ENCODE measurements around the gene MRPS12. TPM values are rescaled to one million over a fixed set of nuclear protein-coding genes. Genes with fewer than 3 reads are reported as not detected.
A peak's percentile ranks its signal among the peaks of the same experiment; 100 is the strongest.

The MRPS12 gene
- total RNA-seq, 2 experiments from 2014 or later, result 62.0 to 73.7 TPM

- Mint-ChIP-seq H3K9me3 (ENCODE audit: low read depth) (no peaks in the 10 kb centered on the region), H3K36me3 (peaks cover 28% of the 10 kb centered on the region), H3K27me3 (no peaks in the 10 kb centered on the region), H3K27ac (peak overlapping the region; percentile 92), H3K4me1 (peaks cover 40% of the 10 kb centered on the region), H3K4me3 (peak overlapping the region; percentile 97)
- no peak for DNase-seq
- no peak for ATAC-seq
- CTCF ChIA-PET, result interaction anchor here (0.6 to 4.0 kb wide), 10 partner anchors 13 to 581 kb away, joined by 3 to 34 read pairs (median 4); partner anchors contain the start of genes FAM98C, MRPS12 and SARS2
Measured at GRCh38 chr19:38900202-38900629, 30.5 kb upstream of the MRPS12 start.

GRCh38 chr19:38900743-38901190, 30.0 kb upstream of the MRPS12 start:
- ATAC-seq (no peak), DNase-seq (no peak)
- no peaks in the 10 kb centered on the region for H3K9me3 Mint-ChIP-seq (ENCODE audit: low read depth)
- H3K27me3 Mint-ChIP-seq, result no peaks in the 10 kb centered on the region
- H3K4me3 Mint-ChIP-seq, result peak overlapping the region; percentile 97
- H3K27ac Mint-ChIP-seq, result peak overlapping the region; percentile 54
- H3K36me3 Mint-ChIP-seq, result peaks cover 31% of the 10 kb centered on the region
- peaks cover 40% of the 10 kb centered on the region for H3K4me1 Mint-ChIP-seq
- CTCF ChIA-PET, result interaction anchor here (0.6 to 4.0 kb wide), 9 partner anchors 13 to 355 kb away, joined by 3 to 34 read pairs (median 5); partner anchors contain the start of genes MRPS12 and SARS2

- Mint-ChIP-seq H3K36me3 (peaks cover 34% of the 10 kb centered on the region), H3K4me3 (peak overlapping the region; percentile 21), H3K27me3 (no peaks in the 10 kb centered on the region), H3K9me3 (ENCODE audit: low read depth) (no peaks in the 10 kb centered on the region), H3K27ac (peak overlapping the region; percentile 14), H3K4me1 (peaks cover 40% of the 10 kb centered on the region)
- DNase-seq (no peak), ATAC-seq (no peak)
- CTCF ChIA-PET, result interaction anchor here (1.0 to 4.0 kb wide), 4 partner anchors 14 to 268 kb away, joined by 3 to 34 read pairs (median 5); partner anchors contain the start of genes MRPS12 and SARS2
Measured at GRCh38 chr19:38901683-38902082, 29.1 kb upstream of the MRPS12 start.

GRCh38 chr19:38904581-38905539, 25.9 kb upstream of the MRPS12 start:
- H3K27me3 Mint-ChIP-seq, result no peaks in the 10 kb centered on the region
- CTCF ChIA-PET, result interaction anchor here (1.3 to 1.4 kb wide), 2 partner anchors 17 to 25 kb away, joined by 6 to 9 read pairs; partner anchors contain the start of genes MRPS12 and SARS2
- no peak overlapping the region for H3K4me3 Mint-ChIP-seq
- H3K36me3 Mint-ChIP-seq, result peaks cover 54% of the 10 kb centered on the region
- DNase-seq (no peak), ATAC-seq (no peak)
- H3K9me3 Mint-ChIP-seq (ENCODE audit: low read depth), result peaks cover 4% of the 10 kb centered on the region
- no peak overlapping the region for H3K27ac Mint-ChIP-seq
- peaks cover 27% of the 10 kb centered on the region for H3K4me1 Mint-ChIP-seq

GRCh38 chr19:38905620-38906019, 25.1 kb upstream of the MRPS12 start:
- ATAC-seq (no peak), DNase-seq (no peak)
- peaks cover 53% of the 10 kb centered on the region for H3K36me3 Mint-ChIP-seq
- H3K4me1 Mint-ChIP-seq, result peaks cover 22% of the 10 kb centered on the region
- no peak overlapping the region for H3K27ac Mint-ChIP-seq
- no peaks in the 10 kb centered on the region for H3K27me3 Mint-ChIP-seq
- peaks cover 4% of the 10 kb centered on the region for H3K9me3 Mint-ChIP-seq (ENCODE audit: low read depth)
- CTCF ChIA-PET, result interaction anchor here (1.3 to 1.8 kb wide), 4 partner anchors 18 to 136 kb away, joined by 3 to 9 read pairs (median 5); partner anchors contain the start of genes MRPS12 and SARS2
- H3K4me3 Mint-ChIP-seq, result no peak overlapping the region

- Mint-ChIP-seq H3K27ac (no peak overlapping the region), H3K4me1 (peaks cover 11% of the 10 kb centered on the region), H3K4me3 (no peak overlapping the region), H3K27me3 (no peaks in the 10 kb centered on the region), H3K9me3 (ENCODE audit: low read depth) (peaks cover 4% of the 10 kb centered on the region), H3K36me3 (peaks cover 47% of the 10 kb centered on the region)
- no peak for ATAC-seq
- CTCF ChIA-PET, result interaction anchor here (1.8 to 2.1 kb wide), 2 partner anchors 20 to 50 kb away, joined by 3 to 9 read pairs; no protein-coding TSS in a partner anchor
- no peak for DNase-seq
Measured at GRCh38 chr19:38907227-38907626, 23.5 kb upstream of the MRPS12 start.

- DNase-seq (no peak), ATAC-seq (no peak)
- Mint-ChIP-seq H3K9me3 (ENCODE audit: low read depth) (peaks cover 4% of the 10 kb centered on the region), H3K27ac (no peak overlapping the region), H3K4me3 (no peak overlapping the region), H3K36me3 (peaks cover 46% of the 10 kb centered on the region), H3K27me3 (no peaks in the 10 kb centered on the region), H3K4me1 (peaks cover 15% of the 10 kb centered on the region)
- CTCF ChIA-PET, result interaction anchor here (1.0 to 2.1 kb wide), 2 partner anchors 20 to 23 kb away, joined by 4 to 9 read pairs; partner anchors contain the start of genes MRPS12 and SARS2
Measured at GRCh38 chr19:38907670-38908069, 23.1 kb upstream of the MRPS12 start.

GRCh38 chr19:38908911-38909310, 21.8 kb upstream of the MRPS12 start:
- CTCF ChIA-PET, result interaction anchor here (1.0 to 2.1 kb wide), 2 partner anchors 9 to 21 kb away, joined by 3 to 9 read pairs; partner anchors contain the start of genes NFKBIB and SIRT2
- DNase-seq, result no peak
- ATAC-seq, result no peak
- H3K27me3 Mint-ChIP-seq, result no peaks in the 10 kb centered on the region
- peaks cover 4% of the 10 kb centered on the region for H3K9me3 Mint-ChIP-seq (ENCODE audit: low read depth)
- H3K4me1 Mint-ChIP-seq, result peaks cover 16% of the 10 kb centered on the region
- peak overlapping the region; percentile 9 for H3K27ac Mint-ChIP-seq
- peaks cover 40% of the 10 kb centered on the region for H3K36me3 Mint-ChIP-seq
- no peak overlapping the region for H3K4me3 Mint-ChIP-seq

- Mint-ChIP-seq H3K27me3 (no peaks in the 10 kb centered on the region), H3K4me3 (no peak overlapping the region), H3K9me3 (ENCODE audit: low read depth) (peaks cover 4% of the 10 kb centered on the region), H3K27ac (no peak overlapping the region), H3K36me3 (peaks cover 28% of the 10 kb centered on the region), H3K4me1 (peaks cover 9% of the 10 kb centered on the region)
- ATAC-seq, result no peak
- CTCF ChIA-PET, result no interaction called here
- no peak for DNase-seq
Measured at GRCh38 chr19:38910488-38910887, 20.3 kb upstream of the MRPS12 start.

GRCh38 chr19:38911388-38912001, 19.2 kb upstream of the MRPS12 start:
- no peak overlapping the region for H3K27ac Mint-ChIP-seq
- H3K9me3 Mint-ChIP-seq (ENCODE audit: low read depth), result peaks cover 4% of the 10 kb centered on the region
- H3K36me3 Mint-ChIP-seq, result peaks cover 26% of the 10 kb centered on the region
- no peak for DNase-seq
- CTCF ChIA-PET, result interaction anchor here (1.0 kb wide), 1 partner anchor 19 kb away, joined by 3 read pairs; the partner anchor contains the start of genes MRPS12 and SARS2
- no peaks in the 10 kb centered on the region for H3K27me3 Mint-ChIP-seq
- ATAC-seq, result no peak
- H3K4me1 Mint-ChIP-seq, result peaks cover 9% of the 10 kb centered on the region
- no peak overlapping the region for H3K4me3 Mint-ChIP-seq

- H3K27me3 Mint-ChIP-seq, result no peaks in the 10 kb centered on the region
- CTCF ChIA-PET, result interaction anchor here (1.0 to 1.6 kb wide), 4 partner anchors 11 to 26 kb away, joined by 3 to 7 read pairs (median 3); partner anchors contain the start of genes MRPS12 and SARS2
- H3K27ac Mint-ChIP-seq, result no peak overlapping the region
- ATAC-seq (no peak), DNase-seq (no peak)
- peaks cover 13% of the 10 kb centered on the region for H3K36me3 Mint-ChIP-seq
- peaks cover 9% of the 10 kb centered on the region for H3K4me1 Mint-ChIP-seq
- H3K9me3 Mint-ChIP-seq (ENCODE audit: low read depth), result no peaks in the 10 kb centered on the region
- H3K4me3 Mint-ChIP-seq, result no peak overlapping the region
Measured at GRCh38 chr19:38912600-38913514, 17.9 kb upstream of the MRPS12 start.

GRCh38 chr19:38913958-38914357, 16.8 kb upstream of the MRPS12 start:
- Mint-ChIP-seq H3K27ac (no peak overlapping the region), H3K9me3 (ENCODE audit: low read depth) (no peaks in the 10 kb centered on the region), H3K4me1 (peaks cover 9% of the 10 kb centered on the region), H3K4me3 (no peak overlapping the region), H3K36me3 (peaks cover 6% of the 10 kb centered on the region), H3K27me3 (no peaks in the 10 kb centered on the region)
- DNase-seq (no peak), ATAC-seq (no peak)
- CTCF ChIA-PET, result interaction anchor here (1.0 to 1.6 kb wide), 5 partner anchors 10 to 28 kb away, joined by 3 to 7 read pairs (median 3); partner anchors contain the start of genes MRPS12, NFKBIB and SARS2

Data from activated CD8-positive, alpha-beta memory T cell treated with anti-CD3 and anti-CD28 coated beads, Interleukin-2, amount 10 ng/mL, durations not matched to agents 7 days and 5 days (primary cell).